ENCODE results near the gene XIRP2.

XIRP2 gene

GRCh38 chr2:167132906-167133555 lies 244.8 kb downstream of the XIRP2 start:
- Histone ChIP-seq H3K79me2 (ENCODE audit: low read length) (no peaks in the 10 kb centered on the region), H3K27ac (ENCODE audit: low read length) (no peak overlapping the region), H3K4me2 (ENCODE audit: low read length) (no peak overlapping the region), H3K36me3 (replicated peaks; ENCODE audit: low read depth, low read length) (no peaks in the 10 kb centered on the region), H3K27me3 (ENCODE audit: low read depth, low read length) (no peaks in the 10 kb centered on the region), H3K9me3 (ENCODE audit: insufficient read depth, low read length) (no peaks in the 10 kb centered on the region), H2AFZ (ENCODE audit: low read depth, low read length) (no peak overlapping the region), H4K20me1 (ENCODE audit: insufficient read depth, low read length) (no peaks in the 10 kb centered on the region), H3K4me3 (ENCODE audit: low read length) (no peak overlapping the region), H3K9ac (ENCODE audit: low read length) (no peak overlapping the region), H3K4me1 (ENCODE audit: low read length) (peaks cover 5% of the 10 kb centered on the region; the same call in 1 of the 2 replicates)
- TF ChIP-seq CTCF (IDR thresholded peaks at IDR 0.05; ENCODE audit: low read depth, low read length), result no peak
- TF ChIP-seq EZH2phosphoT487 (IDR thresholded peaks at IDR 0.05; ENCODE audit: low read depth), result no peak

- no peak overlapping the region for H3K4me2 ChIP-seq (ENCODE audit: low read length)
- H3K4me1 ChIP-seq (ENCODE audit: low read length), result peaks cover 5% of the 10 kb centered on the region; the same call in 1 of the 2 replicates
- H3K4me3 ChIP-seq (ENCODE audit: low read length), result no peak overlapping the region
- no peak overlapping the region for H3K9ac ChIP-seq (ENCODE audit: low read length)
- no peaks in the 10 kb centered on the region for H3K79me2 ChIP-seq (ENCODE audit: low read length)
- H3K9me3 ChIP-seq (ENCODE audit: insufficient read depth, low read length), result no peaks in the 10 kb centered on the region
- H3K36me3 ChIP-seq (replicated peaks; ENCODE audit: low read depth, low read length), result no peaks in the 10 kb centered on the region
- no peaks in the 10 kb centered on the region for H3K27me3 ChIP-seq (ENCODE audit: low read depth, low read length)
- TF ChIP-seq CTCF (IDR thresholded peaks at IDR 0.05; ENCODE audit: low read depth, low read length) (no peak), EZH2phosphoT487 (IDR thresholded peaks at IDR 0.05; ENCODE audit: low read depth) (no peak)
- H4K20me1 ChIP-seq (ENCODE audit: insufficient read depth, low read length), result no peaks in the 10 kb centered on the region
- no peak overlapping the region for H2AFZ ChIP-seq (ENCODE audit: low read depth, low read length)
- H3K27ac ChIP-seq (ENCODE audit: low read length), result no peak overlapping the region
Measured at GRCh38 chr2:167133614-167134013, 245.3 kb downstream of the XIRP2 start.

GRCh38 chr2:167134381-167135072 lies 246.2 kb downstream of the XIRP2 start:
- H3K27ac ChIP-seq (ENCODE audit: low read length), result no peak overlapping the region
- no peaks in the 10 kb centered on the region for H3K27me3 ChIP-seq (ENCODE audit: low read depth, low read length)

More at GRCh38 chr2:167134381-167135072, 246.2 kb downstream of the XIRP2 start:
- no peak overlapping the region for H3K9ac ChIP-seq (ENCODE audit: low read length)
- H4K20me1 ChIP-seq (ENCODE audit: insufficient read depth, low read length), result no peaks in the 10 kb centered on the region
- TF ChIP-seq EZH2phosphoT487 (IDR thresholded peaks at IDR 0.05; ENCODE audit: low read depth), result no peak
- TF ChIP-seq CTCF (IDR thresholded peaks at IDR 0.05; ENCODE audit: low read depth, low read length), result no peak
- H3K4me1 ChIP-seq (ENCODE audit: low read length), result peaks cover 5% of the 10 kb centered on the region; the same call in 1 of the 2 replicates
- H3K9me3 ChIP-seq (ENCODE audit: insufficient read depth, low read length), result no peaks in the 10 kb centered on the region
- no peak overlapping the region for H2AFZ ChIP-seq (ENCODE audit: low read depth, low read length)
- H3K79me2 ChIP-seq (ENCODE audit: low read length), result no peaks in the 10 kb centered on the region
- H3K36me3 ChIP-seq (replicated peaks; ENCODE audit: low read depth, low read length), result no peaks in the 10 kb centered on the region
- no peak overlapping the region for H3K4me3 ChIP-seq (ENCODE audit: low read length)
- H3K4me2 ChIP-seq (ENCODE audit: low read length), result no peak overlapping the region
